ENCODE results near the gene ADAMTS6.

The ADAMTS6 gene

GRCh38 chr5:65468633-65469032, 13.1 kb downstream of the ADAMTS6 start:
- TF ChIP-seq ZFX (IDR thresholded peaks at IDR 0.05; ENCODE audit: borderline replicate concordance) (no peak), CTCF (IDR thresholded peaks at IDR 0.05) (no peak)

DNA sequence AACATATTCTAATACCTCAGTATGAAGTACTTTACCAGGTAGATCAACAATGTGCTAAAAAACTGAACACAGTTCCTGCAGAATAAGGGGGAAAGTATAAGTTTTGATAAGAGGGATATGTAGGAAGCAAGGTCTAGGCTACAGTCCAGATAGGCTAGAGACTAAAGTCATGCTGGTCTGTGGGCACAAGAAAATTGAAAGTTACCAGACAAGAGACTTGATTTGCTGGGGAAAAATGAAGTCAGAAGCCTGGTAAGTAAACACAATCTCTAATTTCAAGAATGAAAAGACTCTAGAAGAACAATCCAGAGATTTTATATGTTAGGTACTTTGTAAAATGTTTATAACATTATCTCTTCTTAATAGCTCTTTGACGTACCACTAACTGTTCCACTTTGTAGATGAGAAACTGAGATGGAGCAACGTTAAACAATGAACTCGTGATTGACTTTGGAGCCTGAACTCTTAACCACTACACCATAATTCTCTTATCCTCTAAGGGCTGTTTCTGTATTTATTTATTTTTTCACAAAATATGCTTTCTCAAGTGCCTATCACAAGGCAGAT, 19.5 kb downstream of the ADAMTS6 start:
- TF ChIP-seq CTCF (IDR thresholded peaks at IDR 0.05), result no peak
- TF ChIP-seq ZFX (IDR thresholded peaks at IDR 0.05; ENCODE audit: borderline replicate concordance), result no peak
- H3K27ac ChIP-seq, result no peak overlapping the region

More at GRCh38 chr5:65468633-65469032, 13.1 kb downstream of the ADAMTS6 start:
- H3K27ac ChIP-seq, result no peak overlapping the region

DNA sequence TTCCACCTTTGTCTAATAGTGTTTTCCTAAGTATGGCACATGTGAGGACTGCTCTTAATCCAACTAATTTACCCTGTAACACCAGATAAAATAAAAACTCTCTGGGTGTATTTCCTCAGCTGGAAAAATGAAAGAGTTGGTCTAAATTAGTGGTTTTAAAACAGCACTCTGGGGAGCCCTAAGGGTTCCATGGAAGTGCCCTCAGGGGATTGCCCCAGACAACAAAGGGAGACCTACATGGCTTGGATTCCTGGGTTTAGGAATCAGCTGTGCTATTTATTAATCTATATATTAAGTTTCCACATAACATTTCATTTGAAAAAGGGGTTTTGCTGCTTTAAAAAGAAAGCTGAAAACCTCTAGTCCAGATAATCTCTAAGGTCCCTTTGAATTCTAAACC, 20.2 kb downstream of the ADAMTS6 start:
- H3K27ac ChIP-seq, result no peak overlapping the region
- TF ChIP-seq CTCF (IDR thresholded peaks at IDR 0.05) (no peak), ZFX (IDR thresholded peaks at IDR 0.05; ENCODE audit: borderline replicate concordance) (no peak)

- TF ChIP-seq CTCF (IDR thresholded peaks at IDR 0.05) (no peak), ZFX (IDR thresholded peaks at IDR 0.05; ENCODE audit: borderline replicate concordance) (no peak)
- no peak overlapping the region for H3K27ac ChIP-seq
Observed at GRCh38 chr5:65459995-65460394, 21.7 kb downstream of the ADAMTS6 start.

DNA sequence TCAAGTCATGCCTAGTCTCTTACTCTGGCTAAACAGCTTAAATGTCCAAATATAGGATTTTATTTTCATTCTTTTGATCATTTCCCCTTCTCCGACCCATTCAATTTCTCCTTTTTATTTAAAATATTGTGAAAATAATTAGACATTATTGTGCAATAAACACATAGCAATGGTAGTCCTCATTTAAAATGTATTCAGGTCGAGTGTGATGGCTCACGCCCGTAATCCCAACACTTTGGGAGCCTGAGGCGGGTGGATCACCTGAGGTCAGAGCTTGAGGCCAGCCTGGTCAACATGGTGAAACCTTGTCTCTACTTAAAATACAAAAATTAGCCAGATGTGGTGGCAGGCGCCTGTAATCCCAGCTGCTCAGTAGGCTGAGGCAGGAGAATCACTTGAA, 26.7 kb downstream of the ADAMTS6 start:
- TF ChIP-seq ZFX (IDR thresholded peaks at IDR 0.05; ENCODE audit: borderline replicate concordance) (no peak), CTCF (IDR thresholded peaks at IDR 0.05) (no peak)
- H3K27ac ChIP-seq, result no peak overlapping the region

- no peak for TF ChIP-seq ZFX (IDR thresholded peaks at IDR 0.05; ENCODE audit: borderline replicate concordance)
- no peak for TF ChIP-seq CTCF (IDR thresholded peaks at IDR 0.05)
- no peak overlapping the region for H3K27ac ChIP-seq
Observed at GRCh38 chr5:65451436-65451835, 30.3 kb downstream of the ADAMTS6 start.

DNA sequence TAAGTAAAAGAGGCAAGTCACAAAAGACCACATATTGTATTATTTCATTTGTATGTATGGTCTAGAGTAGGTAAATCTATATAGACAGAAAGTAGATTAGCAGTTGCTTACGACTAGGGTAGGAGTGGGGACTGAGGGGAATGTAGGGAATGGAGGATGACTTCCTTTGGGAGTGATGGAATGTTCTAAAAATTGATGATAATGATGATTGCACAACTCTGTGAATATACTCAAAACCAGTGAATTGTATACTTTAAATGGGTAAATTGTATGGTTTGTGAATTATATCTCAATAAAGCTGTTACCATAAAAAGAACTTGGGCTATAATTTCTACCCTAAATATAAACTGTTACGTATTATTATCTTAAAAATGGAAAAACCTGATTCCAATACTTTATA, 35.0 kb downstream of the ADAMTS6 start:
- no peak for TF ChIP-seq CTCF (IDR thresholded peaks at IDR 0.05)
- no peak for TF ChIP-seq ZFX (IDR thresholded peaks at IDR 0.05; ENCODE audit: borderline replicate concordance)
- H3K27ac ChIP-seq, result no peak overlapping the region

Measured in 22Rv1 (cell line).